Astrocyte of the cerebellum (primary cell): ENCODE data around the gene MYLK.
"Not testable (repeated sequence)": the region's sequence is repeated elsewhere in the genome, so short reads cannot be mapped to it uniquely, and the experiment has no call there.

ENCODE experiments used
- DNase-seq: peaks from one replicate; pipeline ENCODE4 v3.0.0-alpha.2; 2011; ENCODE audit warnings: low read depth
- H3K4me3 ChIP-seq: 2 replicates; pipeline ENCODE4 v1.5.1; 2011; ENCODE audit warnings: mild to moderate bottlenecking, low read depth, low read length, moderate library complexity
- in situ Hi-C: cut with HindIII; loops from 2 replicates; pipeline ENCODE4 v1.10.0; 2017; ENCODE audit warnings: low sequenced_read_pairs
- TF ChIP-seq, protein P1 (sequence below): IDR thresholded peaks from 2 replicates; pipeline ENCODE4 v1.5.1; 2012; ENCODE audit warnings: low read length, low read depth, moderate library complexity, mild to moderate bottlenecking; ENCODE audit errors: missing control alignments

Gene MYLK

GRCh38 chr3:123611082-123611481 lies 273.1 kb downstream of the MYLK start:
- H3K4me3 ChIP-seq = no peak overlapping the region
- DNase-seq = no peak
- TF ChIP-seq, protein P1, sequence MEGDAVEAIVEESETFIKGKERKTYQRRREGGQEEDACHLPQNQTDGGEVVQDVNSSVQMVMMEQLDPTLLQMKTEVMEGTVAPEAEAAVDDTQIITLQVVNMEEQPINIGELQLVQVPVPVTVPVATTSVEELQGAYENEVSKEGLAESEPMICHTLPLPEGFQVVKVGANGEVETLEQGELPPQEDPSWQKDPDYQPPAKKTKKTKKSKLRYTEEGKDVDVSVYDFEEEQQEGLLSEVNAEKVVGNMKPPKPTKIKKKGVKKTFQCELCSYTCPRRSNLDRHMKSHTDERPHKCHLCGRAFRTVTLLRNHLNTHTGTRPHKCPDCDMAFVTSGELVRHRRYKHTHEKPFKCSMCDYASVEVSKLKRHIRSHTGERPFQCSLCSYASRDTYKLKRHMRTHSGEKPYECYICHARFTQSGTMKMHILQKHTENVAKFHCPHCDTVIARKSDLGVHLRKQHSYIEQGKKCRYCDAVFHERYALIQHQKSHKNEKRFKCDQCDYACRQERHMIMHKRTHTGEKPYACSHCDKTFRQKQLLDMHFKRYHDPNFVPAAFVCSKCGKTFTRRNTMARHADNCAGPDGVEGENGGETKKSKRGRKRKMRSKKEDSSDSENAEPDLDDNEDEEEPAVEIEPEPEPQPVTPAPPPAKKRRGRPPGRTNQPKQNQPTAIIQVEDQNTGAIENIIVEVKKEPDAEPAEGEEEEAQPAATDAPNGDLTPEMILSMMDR = no peak
- in situ Hi-C loops = no loop called here

DNA sequence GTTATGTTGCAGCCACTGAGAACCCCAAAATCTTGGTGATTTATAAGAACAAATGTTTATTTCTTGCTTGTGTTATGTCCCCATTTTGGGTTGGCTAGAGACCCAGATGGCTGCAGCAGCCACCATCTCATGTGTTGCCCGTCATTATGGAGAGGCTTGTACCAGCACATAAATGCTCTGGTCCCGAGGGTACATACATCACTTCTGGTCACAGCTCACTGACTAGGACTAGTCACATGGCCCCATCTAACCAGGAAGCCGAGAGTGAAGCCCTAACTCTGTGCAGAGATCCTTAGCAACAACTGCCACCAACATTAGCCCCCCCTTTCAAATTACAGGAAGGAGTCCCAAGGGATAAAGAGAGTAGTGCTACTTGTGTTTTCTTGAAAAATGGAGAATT lies 273.8 kb downstream of the MYLK start:
- TF ChIP-seq, protein P1 = no peak
- in situ Hi-C loops = no loop called here
- no peak for DNase-seq
- no peak overlapping the region for H3K4me3 ChIP-seq

DNA sequence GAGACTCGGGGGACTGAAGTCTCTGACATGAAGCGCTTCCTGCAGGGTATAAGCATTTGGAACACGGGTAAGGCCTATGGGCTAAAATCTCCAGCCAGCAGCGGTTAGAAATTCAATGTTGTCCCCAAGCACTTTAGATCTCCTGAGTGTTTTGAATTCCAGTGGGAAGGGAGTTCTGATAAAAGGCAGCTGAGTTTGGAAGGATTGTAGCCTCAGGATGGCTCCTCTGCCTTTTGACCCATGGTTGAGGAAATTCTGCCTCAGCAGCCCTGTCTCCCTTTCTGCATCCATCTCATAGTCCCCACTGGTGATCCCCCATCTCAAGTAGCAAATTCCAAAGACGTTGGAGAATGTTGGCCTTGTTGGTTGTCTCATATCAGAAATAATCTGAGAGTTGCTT lies 275.1 kb downstream of the MYLK start:
- H3K4me3 ChIP-seq = no peak overlapping the region
- TF ChIP-seq, protein P1 = no peak
- in situ Hi-C loops = no loop called here
- no peak for DNase-seq

DNA sequence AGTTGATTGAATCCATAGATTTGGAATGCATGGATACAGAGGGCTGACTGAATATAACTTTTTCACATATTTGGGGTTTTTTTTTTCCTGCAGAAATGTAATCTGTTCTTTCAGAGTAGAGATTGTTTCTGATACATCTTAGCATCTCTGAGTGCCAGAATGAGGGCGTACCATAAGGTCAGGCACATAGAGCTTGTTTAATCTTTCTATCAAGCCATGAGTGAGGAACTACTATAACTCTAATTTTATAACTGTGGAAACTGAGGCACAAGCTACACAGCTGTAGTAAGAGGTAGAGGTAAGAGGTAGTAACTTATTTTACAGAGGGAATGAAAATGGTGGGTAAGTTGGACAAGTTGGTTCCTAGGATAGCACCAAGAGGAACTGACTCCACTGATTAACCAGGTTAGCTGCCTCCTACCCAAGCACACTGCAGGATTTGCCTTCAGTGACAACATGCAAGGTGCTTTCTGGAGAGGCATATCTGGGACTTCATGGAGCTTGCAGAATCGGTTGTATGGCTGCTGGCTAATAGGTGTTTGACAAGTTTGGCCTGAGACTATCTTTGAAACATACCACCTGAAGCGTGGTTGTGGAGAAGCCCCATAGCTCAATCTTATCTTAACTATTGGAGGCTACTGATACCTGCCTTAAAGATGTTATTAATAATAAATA lies 275.7 kb downstream of the MYLK start:
- TF ChIP-seq, protein P1 = no peak
- H3K4me3 ChIP-seq = no peak overlapping the region
- in situ Hi-C loops = no loop called here
- DNase-seq = no peak

DNA sequence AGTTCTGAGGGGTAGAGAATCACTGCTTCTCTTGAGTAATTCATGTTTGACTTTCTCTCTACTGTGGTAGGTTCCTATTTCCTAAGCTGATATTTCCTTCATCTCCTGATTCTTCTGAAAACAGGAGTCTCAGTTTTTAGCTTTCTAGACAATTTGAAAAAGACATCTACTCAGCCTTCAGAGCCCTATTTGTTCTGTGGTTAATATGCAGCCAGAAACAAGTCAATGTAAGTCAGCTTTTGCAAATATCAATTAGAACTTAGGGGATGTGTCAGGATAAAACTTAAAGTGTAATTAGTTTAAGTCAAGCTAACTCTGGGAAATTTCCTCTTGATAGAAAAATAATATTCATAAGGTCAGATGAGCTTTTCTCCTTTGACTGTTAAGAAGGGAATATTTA lies 277.6 kb downstream of the MYLK start:
- TF ChIP-seq, protein P1 = no peak
- no peak for DNase-seq
- H3K4me3 ChIP-seq = no peak overlapping the region
- in situ Hi-C loops = no loop called here

DNA sequence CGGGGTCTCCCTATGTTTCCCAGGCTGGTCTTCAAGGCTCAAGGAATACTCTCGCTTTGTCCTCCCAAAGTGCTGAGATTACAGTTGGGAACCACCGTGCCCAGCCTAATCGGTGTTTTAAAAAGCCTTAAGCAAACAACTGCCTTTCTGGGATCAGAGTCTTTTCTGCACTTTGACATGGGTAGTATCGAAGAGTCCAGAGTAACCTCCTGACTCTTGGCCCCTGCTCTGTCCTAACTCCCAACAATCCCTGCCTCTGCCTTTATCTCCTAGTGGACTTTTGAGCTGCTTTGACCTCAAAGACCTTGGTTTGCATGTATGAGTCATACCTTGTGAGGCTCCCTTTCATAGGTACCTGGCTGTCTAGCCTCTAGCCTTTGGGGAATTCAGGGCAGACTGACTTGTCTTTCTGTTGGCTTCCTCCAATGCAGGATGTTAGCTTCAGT lies 278.3 kb downstream of the MYLK start:
- no peak for DNase-seq
- TF ChIP-seq, protein P1 = no peak
- in situ Hi-C loops = no loop called here

GRCh38 chr3:123603153-123603552 lies 281.0 kb downstream of the MYLK start:
- H3K4me3 ChIP-seq, DNase-seq, in situ Hi-C loops: not testable (repeated sequence)

More for the DNA sequence above, 278.3 kb downstream of the MYLK start:
- H3K4me3 ChIP-seq = no peak overlapping the region
